Fibroblast of pulmonary artery (primary cell): ENCODE data around the gene NLRC5.
"Not testable (repeated sequence)": the region's sequence is repeated elsewhere in the genome, so short reads cannot be mapped to it uniquely, and the experiment has no call there.

Experiments
- DNase-seq: peaks from one replicate; pipeline ENCODE4 v3.0.0-alpha.2; 2010; ENCODE audit warnings: low read depth
- H3K4me3 ChIP-seq: replicated peaks from 2 replicates; pipeline ENCODE4 v1.5.1; 2011; ENCODE audit warnings: low read depth, mild to moderate bottlenecking, control low read depth, low read length, moderate library complexity
- CTCF ChIP-seq: IDR thresholded peaks from 2 replicates; pipeline ENCODE4 v1.5.1; 2011; ENCODE audit warnings: mild to moderate bottlenecking, control low read depth, low read length, inconsistent platforms; ENCODE audit errors: missing control alignments

NLRC5 gene

GRCh38 chr16:57062329-57062728 is 73.0 kb downstream of the NLRC5 start:
- H3K4me3 ChIP-seq, result no peak overlapping the region
- no peak for DNase-seq
- TF ChIP-seq CTCF, result no peak

- not testable (repeated sequence) for H3K4me3 ChIP-seq, DNase-seq
These were observed 73.8 kb downstream of the NLRC5 start for GRCh38 chr16:57063189-57063588.

- no peak overlapping the region for H3K4me3 ChIP-seq
- DNase-seq, result no peak
- TF ChIP-seq CTCF, result no peak
These were observed 75.6 kb downstream of the NLRC5 start for GRCh38 chr16:57064995-57065394.

- no peak for DNase-seq
- TF ChIP-seq CTCF, result no peak
- no peak overlapping the region for H3K4me3 ChIP-seq
These were observed 77.3 kb downstream of the NLRC5 start for GRCh38 chr16:57066625-57067024.

GRCh38 chr16:57067347-57067746 is 78.0 kb downstream of the NLRC5 start:
- TF ChIP-seq CTCF, result no peak
- DNase-seq, result no peak
- no peak overlapping the region for H3K4me3 ChIP-seq

- no peak for DNase-seq
- no peak for TF ChIP-seq CTCF
- no peak overlapping the region for H3K4me3 ChIP-seq
These were observed 79.7 kb downstream of the NLRC5 start for GRCh38 chr16:57069053-57069452.

- TF ChIP-seq CTCF, result no peak
- no peak for DNase-seq
- no peak overlapping the region for H3K4me3 ChIP-seq
These were observed 80.4 kb downstream of the NLRC5 start for GRCh38 chr16:57069635-57070370.
